Measurements from ENCODE around the gene PSORS1C1. TPM values are rescaled to one million over a fixed set of nuclear protein-coding genes. Genes with fewer than 3 reads are reported as not detected.

PSORS1C1 gene
- total and polyA plus RNA-seq, 2 of the 4 experiments (the other 2 are of a cell fraction) = 0.36 to 1.1 TPM

DNA sequence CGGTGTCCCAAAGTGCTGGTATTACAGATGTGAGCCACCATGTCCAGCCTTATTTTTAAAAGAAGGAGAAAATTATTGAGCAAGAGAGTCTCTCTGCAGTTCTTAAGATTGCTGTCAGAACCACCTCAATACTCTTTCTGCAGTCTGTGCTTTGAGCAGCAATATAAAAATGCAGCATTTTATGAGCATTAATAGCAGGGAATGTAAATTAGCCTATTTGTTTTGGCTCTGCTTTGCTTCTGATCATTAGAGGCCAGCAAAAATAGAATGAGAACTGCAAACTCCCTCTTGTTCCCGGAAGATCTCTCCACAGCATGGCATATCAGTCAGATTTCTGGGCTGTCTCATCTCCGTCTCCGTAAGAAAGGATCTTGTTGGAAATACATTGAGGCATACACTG lies 38.0 kb upstream of the PSORS1C1 start:
- no peaks in the 10 kb centered on the region for H3K36me3 ChIP-seq (ENCODE audit: control insufficient read depth, insufficient read depth, low read length)
- no peak overlapping the region for H3K4ac ChIP-seq (ENCODE audit: low read depth, low read length)
- no peak overlapping the region for H2BK20ac ChIP-seq (ENCODE audit: low read depth, low read length)
- peaks cover 6% of the 10 kb centered on the region for H3K4me1 ChIP-seq (ENCODE audit: control insufficient read depth, insufficient read depth, low read length)
- BruUV-seq (replicated peaks) = no TSS peak
- in situ Hi-C loops (cut with MboI; ENCODE audit: low sequenced_read_pairs) = loop anchor here (5.0 to 25.0 kb wide), 4 partner anchors 159 to 589 kb away; partner anchors contain the start of genes FLOT1, HLA-E and IER3
- H3K14ac ChIP-seq (replicated peaks; ENCODE audit: low read depth, low read length) = no peak overlapping the region
- no peak overlapping the region for H3K9ac ChIP-seq (ENCODE audit: low read depth, low read length)
- no peak overlapping the region for H3K18ac ChIP-seq (ENCODE audit: low read depth, low read length)
- H3K9me3 ChIP-seq (ENCODE audit: control insufficient read depth, insufficient read depth, low read length) = no peaks in the 10 kb centered on the region
- no peak overlapping the region for H4K5ac ChIP-seq (ENCODE audit: low read depth, low read length)
- no peak overlapping the region for H3K4me3 ChIP-seq (ENCODE audit: insufficient read depth, low read depth, low read length)
- dilution Hi-C loops (cut with HindIII; ENCODE audit: low sequenced_read_pairs, unreplicated experiment) = no loop called here
- H3K27me3 ChIP-seq (ENCODE audit: control insufficient read depth, insufficient read depth, low read length) = no peaks in the 10 kb centered on the region
- CTCF ChIA-PET = interaction anchor here (0.6 kb wide), 1 partner anchor 73 kb away, joined by 4 read pairs; no protein-coding TSS in a partner anchor
- H3K23ac ChIP-seq (ENCODE audit: low read depth, low read length) = no peak overlapping the region
- no peak for ATAC-seq (ENCODE audit: low read depth)
- POLR2A ChIA-PET (ENCODE audit: unreplicated experiment) = no interaction called here
- H3K9me1 ChIP-seq (ENCODE audit: insufficient read depth, low read length) = peaks cover 4% of the 10 kb centered on the region; the same call in 1 of the 2 replicates
- no peak overlapping the region for H2BK5ac ChIP-seq (ENCODE audit: low read depth, low read length, poor library complexity, severe bottlenecking)
- TF ChIP-seq MAZ (IDR thresholded peaks at IDR 0.05; ENCODE audit: borderline replicate concordance, low read depth, low read length) (no peak), FOS (IDR thresholded peaks at IDR 0.05; ENCODE audit: low read depth, low read length) (no peak), MAFK (IDR thresholded peaks at IDR 0.05; ENCODE audit: low read depth, low read length) (no peak), BHLHE40 (IDR thresholded peaks at IDR 0.05; ENCODE audit: low read depth, low read length) (no peak), RAD21 (IDR thresholded peaks at IDR 0.05; ENCODE audit: low read length) (no peak), MXI1 (IDR thresholded peaks at IDR 0.05; ENCODE audit: borderline replicate concordance, low read depth, low read length) (no peak), RFX5 (IDR thresholded peaks at IDR 0.05; ENCODE audit: low read depth, low read length) (no peak), NFE2L2 (IDR thresholded peaks at IDR 0.05; ENCODE audit: low read depth, low read length) (no peak), CHD1 (IDR thresholded peaks at IDR 0.05; ENCODE audit: low read depth, low read length) (no peak)
- TF ChIP-seq, protein P1, sequence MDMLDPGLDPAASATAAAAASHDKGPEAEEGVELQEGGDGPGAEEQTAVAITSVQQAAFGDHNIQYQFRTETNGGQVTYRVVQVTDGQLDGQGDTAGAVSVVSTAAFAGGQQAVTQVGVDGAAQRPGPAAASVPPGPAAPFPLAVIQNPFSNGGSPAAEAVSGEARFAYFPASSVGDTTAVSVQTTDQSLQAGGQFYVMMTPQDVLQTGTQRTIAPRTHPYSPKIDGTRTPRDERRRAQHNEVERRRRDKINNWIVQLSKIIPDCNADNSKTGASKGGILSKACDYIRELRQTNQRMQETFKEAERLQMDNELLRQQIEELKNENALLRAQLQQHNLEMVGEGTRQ (IDR thresholded peaks at IDR 0.05; ENCODE audit: low read depth, low read length) = no peak
- H2BK120ac ChIP-seq (ENCODE audit: low read depth, low read length) = no peak overlapping the region
- H2BK15ac ChIP-seq (ENCODE audit: low read depth, low read length) = no peak overlapping the region
- intact Hi-C loops (cut with micrococcal nuclease) = no loop called here
- H4K91ac ChIP-seq (ENCODE audit: insufficient read depth, low read depth, low read length) = no peak overlapping the region
- no peak for DNase-seq
- no peak overlapping the region for H3K4me2 ChIP-seq (ENCODE audit: low read depth, low read length)
- no peak overlapping the region for H3K56ac ChIP-seq (ENCODE audit: extremely low read depth, insufficient read depth, low read length)
- H4K20me1 ChIP-seq (ENCODE audit: insufficient read depth, low read length) = no peaks in the 10 kb centered on the region
- H2AK5ac ChIP-seq (ENCODE audit: low read depth, low read length) = no peak overlapping the region
- H3K79me1 ChIP-seq (ENCODE audit: low read depth in 1 of 2, low read length in 2 of 2) = no peaks in the 10 kb centered on the region
- H2AFZ ChIP-seq (replicated peaks; ENCODE audit: low read length, poor library complexity) = no peak overlapping the region
- H2AK9ac ChIP-seq (replicated peaks; ENCODE audit: low read depth, low read length, poor library complexity) = no peak overlapping the region
- 92% methylated on average over 2 of the region's 4 CpGs; no CpG with 5 or more reads in 1 of the 2 experiments for WGBS, 2 experiments (ENCODE audit: extremely low coverage in 2 of 2, insufficient read length in 1 of 2)
- no peak overlapping the region for H3K27ac ChIP-seq (ENCODE audit: insufficient read depth, low read length)
- H4K8ac ChIP-seq (ENCODE audit: low read depth in 2 of 2, low read length in 2 of 2) = no peak overlapping the region
